Measurements from ENCODE around the gene LIN28B.
"Not testable (repeated sequence)": the region's sequence is repeated elsewhere in the genome, so short reads cannot be mapped to it uniquely, and the experiment has no call there.

Gene LIN28B

DNA sequence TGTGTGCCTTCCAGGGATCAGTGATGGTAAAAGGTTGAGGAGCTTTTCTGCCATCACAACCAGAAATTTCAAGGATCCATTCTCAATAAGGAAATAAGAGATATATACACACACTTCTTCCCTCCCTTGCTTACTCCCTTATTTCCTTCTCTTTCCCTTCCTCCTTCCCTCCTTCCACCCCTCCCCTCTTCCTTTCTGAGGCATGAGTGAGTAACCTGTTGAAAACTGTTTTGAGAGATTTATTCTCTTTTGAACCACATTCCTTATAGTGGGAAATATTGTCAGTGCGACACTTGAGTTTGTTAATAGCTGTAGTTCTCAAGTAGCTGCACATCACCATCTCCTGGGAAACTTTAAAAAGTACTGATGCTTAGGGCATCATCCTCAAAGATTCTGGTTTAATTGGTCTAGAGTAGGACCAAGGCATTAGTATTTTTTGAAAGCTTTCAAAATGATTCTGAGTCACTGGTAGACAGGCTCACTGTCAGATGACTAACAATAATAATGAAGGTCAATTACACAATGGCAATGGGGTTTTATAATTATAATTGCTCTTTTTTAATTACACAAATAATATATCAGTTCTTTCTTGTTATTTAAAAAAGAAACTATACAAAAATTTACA lies 113.0 kb downstream of the LIN28B start:
- Histone ChIP-seq H3K4me2 (ENCODE audit: low read length) (no peak overlapping the region), H3K4me3 (ENCODE audit: low read length) (no peak overlapping the region), H3K27me3 (ENCODE audit: control insufficient read depth, low read length) (peaks cover 20% of the 10 kb centered on the region), H3K4me1 (ENCODE audit: control insufficient read depth, low read length) (no peaks in the 10 kb centered on the region), H4K20me1 (ENCODE audit: control insufficient read depth, insufficient read depth, low read depth, low read length) (no peaks in the 10 kb centered on the region), H3K9me3 (ENCODE audit: control insufficient read depth, insufficient read depth, low read length) (no peaks in the 10 kb centered on the region), H3F3A (ENCODE audit: control insufficient read depth, insufficient read depth) (no peaks in the 10 kb centered on the region), H3K79me2 (ENCODE audit: control insufficient read depth, low read length) (no peaks in the 10 kb centered on the region), H3K36me3 (ENCODE audit: control insufficient read depth, low read length) (no peaks in the 10 kb centered on the region), H3K9me2 (replicated peaks; ENCODE audit: control insufficient read depth, low read length) (no peaks in the 10 kb centered on the region), H3K27ac (ENCODE audit: low read depth, low read length) (no peak overlapping the region)
- TF ChIP-seq, protein P1, sequence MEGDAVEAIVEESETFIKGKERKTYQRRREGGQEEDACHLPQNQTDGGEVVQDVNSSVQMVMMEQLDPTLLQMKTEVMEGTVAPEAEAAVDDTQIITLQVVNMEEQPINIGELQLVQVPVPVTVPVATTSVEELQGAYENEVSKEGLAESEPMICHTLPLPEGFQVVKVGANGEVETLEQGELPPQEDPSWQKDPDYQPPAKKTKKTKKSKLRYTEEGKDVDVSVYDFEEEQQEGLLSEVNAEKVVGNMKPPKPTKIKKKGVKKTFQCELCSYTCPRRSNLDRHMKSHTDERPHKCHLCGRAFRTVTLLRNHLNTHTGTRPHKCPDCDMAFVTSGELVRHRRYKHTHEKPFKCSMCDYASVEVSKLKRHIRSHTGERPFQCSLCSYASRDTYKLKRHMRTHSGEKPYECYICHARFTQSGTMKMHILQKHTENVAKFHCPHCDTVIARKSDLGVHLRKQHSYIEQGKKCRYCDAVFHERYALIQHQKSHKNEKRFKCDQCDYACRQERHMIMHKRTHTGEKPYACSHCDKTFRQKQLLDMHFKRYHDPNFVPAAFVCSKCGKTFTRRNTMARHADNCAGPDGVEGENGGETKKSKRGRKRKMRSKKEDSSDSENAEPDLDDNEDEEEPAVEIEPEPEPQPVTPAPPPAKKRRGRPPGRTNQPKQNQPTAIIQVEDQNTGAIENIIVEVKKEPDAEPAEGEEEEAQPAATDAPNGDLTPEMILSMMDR (IDR thresholded peaks at IDR 0.05; ENCODE audit: low read depth, low read length, poor library complexity, severe bottlenecking) = no peak
- TF ChIP-seq EZH2phosphoT487 (IDR thresholded peaks at IDR 0.05; ENCODE audit: borderline replicate concordance, low read length) = no peak

DNA sequence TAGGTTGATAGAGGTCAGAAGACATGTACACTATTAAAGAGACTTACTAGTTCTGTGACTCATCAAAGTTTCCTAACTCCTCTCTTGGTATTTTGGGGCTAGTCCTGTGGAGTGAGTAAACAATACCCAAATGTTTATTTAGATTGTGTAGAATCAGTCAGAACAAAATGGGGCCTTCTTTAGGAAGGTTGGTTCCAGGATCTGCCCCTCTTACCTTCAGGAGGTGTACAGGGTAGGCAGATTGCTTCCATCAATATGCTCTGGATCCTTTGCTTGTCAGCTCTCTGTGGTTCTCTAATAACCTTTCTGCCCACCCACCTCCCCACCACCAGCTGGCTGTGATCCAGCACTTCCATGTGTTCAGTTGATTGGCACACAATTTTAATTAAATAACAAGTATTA lies 115.9 kb downstream of the LIN28B start:
- no peaks in the 10 kb centered on the region for H3K4me1 ChIP-seq (ENCODE audit: control insufficient read depth, low read length)
- no peak overlapping the region for H3K4me2 ChIP-seq (ENCODE audit: low read length)
- no peak for TF ChIP-seq EZH2phosphoT487 (IDR thresholded peaks at IDR 0.05; ENCODE audit: borderline replicate concordance, low read length)
- TF ChIP-seq, protein P1 (IDR thresholded peaks at IDR 0.05; ENCODE audit: low read depth, low read length, poor library complexity, severe bottlenecking) = no peak
- H3F3A ChIP-seq (ENCODE audit: control insufficient read depth, insufficient read depth) = no peaks in the 10 kb centered on the region
- no peaks in the 10 kb centered on the region for H3K9me2 ChIP-seq (replicated peaks; ENCODE audit: control insufficient read depth, low read length)
- peaks cover 7% of the 10 kb centered on the region for H3K27me3 ChIP-seq (ENCODE audit: control insufficient read depth, low read length)
- H3K27ac ChIP-seq (ENCODE audit: low read depth, low read length) = no peak overlapping the region
- no peaks in the 10 kb centered on the region for H3K79me2 ChIP-seq (ENCODE audit: control insufficient read depth, low read length)
- no peaks in the 10 kb centered on the region for H3K9me3 ChIP-seq (ENCODE audit: control insufficient read depth, insufficient read depth, low read length)
- no peaks in the 10 kb centered on the region for H4K20me1 ChIP-seq (ENCODE audit: control insufficient read depth, insufficient read depth, low read depth, low read length)
- H3K4me3 ChIP-seq (ENCODE audit: low read length) = no peak overlapping the region
- no peaks in the 10 kb centered on the region for H3K36me3 ChIP-seq (ENCODE audit: control insufficient read depth, low read length)

DNA sequence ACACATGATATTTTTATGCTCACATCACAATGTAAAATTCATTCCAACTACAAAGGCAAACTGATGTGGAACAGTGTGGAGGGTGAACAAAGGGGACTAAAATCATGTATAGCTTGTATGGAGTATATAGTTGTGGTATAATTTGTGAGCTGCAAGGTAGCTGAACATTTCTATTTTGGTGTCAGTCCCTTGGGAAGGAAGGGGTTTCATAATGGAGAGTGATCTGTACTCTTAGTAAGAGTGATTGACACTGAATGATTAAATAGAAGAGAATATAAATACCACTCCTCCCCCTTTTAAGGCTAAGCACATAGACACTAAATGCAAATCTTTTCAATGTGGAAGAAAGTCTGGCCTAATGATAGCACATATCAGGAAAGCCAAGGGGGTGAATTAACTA lies 118.3 kb downstream of the LIN28B start:
- no peaks in the 10 kb centered on the region for H3K4me1 ChIP-seq (ENCODE audit: control insufficient read depth, low read length)
- H3K9me2 ChIP-seq (replicated peaks; ENCODE audit: control insufficient read depth, low read length) = no peaks in the 10 kb centered on the region
- H3K79me2 ChIP-seq (ENCODE audit: control insufficient read depth, low read length) = no peaks in the 10 kb centered on the region
- H3K27me3 ChIP-seq (ENCODE audit: control insufficient read depth, low read length) = peaks cover 4% of the 10 kb centered on the region
- H3K27ac ChIP-seq (ENCODE audit: low read depth, low read length) = no peak overlapping the region
- no peak overlapping the region for H3K4me3 ChIP-seq (ENCODE audit: low read length)
- H3K9me3 ChIP-seq (ENCODE audit: control insufficient read depth, insufficient read depth, low read length) = no peaks in the 10 kb centered on the region
- H3K4me2 ChIP-seq (ENCODE audit: low read length) = no peak overlapping the region
- no peaks in the 10 kb centered on the region for H4K20me1 ChIP-seq (ENCODE audit: control insufficient read depth, insufficient read depth, low read depth, low read length)
- H3K36me3 ChIP-seq (ENCODE audit: control insufficient read depth, low read length) = no peaks in the 10 kb centered on the region
- H3F3A ChIP-seq (ENCODE audit: control insufficient read depth, insufficient read depth) = no peaks in the 10 kb centered on the region
- TF ChIP-seq EZH2phosphoT487 (IDR thresholded peaks at IDR 0.05; ENCODE audit: borderline replicate concordance, low read length) = no peak
- TF ChIP-seq, protein P1 (IDR thresholded peaks at IDR 0.05; ENCODE audit: low read depth, low read length, poor library complexity, severe bottlenecking) = no peak

DNA sequence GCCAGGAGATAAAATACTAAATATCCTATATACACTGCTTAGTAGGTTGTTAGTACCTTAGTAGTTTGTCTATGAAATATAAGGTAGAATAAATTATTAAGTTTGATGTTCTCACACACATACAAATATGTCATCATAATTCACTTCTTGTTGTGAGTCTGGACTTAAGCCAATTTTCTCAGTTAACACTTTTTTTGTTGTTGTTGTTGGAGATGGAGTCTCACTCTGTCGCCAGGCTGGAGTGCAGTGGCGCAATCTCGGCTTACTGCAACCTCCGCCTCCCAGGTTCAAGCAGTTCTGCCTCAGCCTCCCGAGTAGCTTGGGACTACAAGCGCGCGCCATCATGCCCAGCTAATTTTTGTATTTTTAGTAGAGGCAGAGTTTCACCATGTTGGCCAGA lies 119.5 kb downstream of the LIN28B start:
- H3K27me3 ChIP-seq (ENCODE audit: control insufficient read depth, low read length); H3K4me2 ChIP-seq (ENCODE audit: low read length); H3K9me2 ChIP-seq (replicated peaks; ENCODE audit: control insufficient read depth, low read length); H4K20me1 ChIP-seq (ENCODE audit: control insufficient read depth, insufficient read depth, low read depth, low read length); H3K9me3 ChIP-seq (ENCODE audit: control insufficient read depth, insufficient read depth, low read length); H3K27ac ChIP-seq (ENCODE audit: low read depth, low read length); H3K4me3 ChIP-seq (ENCODE audit: low read length); H3K36me3 ChIP-seq (ENCODE audit: control insufficient read depth, low read length); H3K4me1 ChIP-seq (ENCODE audit: control insufficient read depth, low read length); H3F3A ChIP-seq (ENCODE audit: control insufficient read depth, insufficient read depth); H3K79me2 ChIP-seq (ENCODE audit: control insufficient read depth, low read length): not testable (repeated sequence)
